ENCODE results near the gene MOCS3. TPM values are rescaled to one million over a fixed set of nuclear protein-coding genes. Genes with fewer than 3 reads are reported as not detected.

Gene MOCS3
- total and polyA plus RNA-seq, 2 of the 13 experiments (the other 11 are each of a cell fraction or from before 2014, with no cell fraction given), result 3.7 to 8.4 TPM

- TF ChIP-seq HNF1A (IDR thresholded peaks at IDR 0.05; ENCODE audit: low read depth) (no peak), HNF1A (CRISPR knock-in tag; IDR thresholded peaks at IDR 0.05; ENCODE audit: borderline replicate concordance) (no peak), SKI (IDR thresholded peaks at IDR 0.05; ENCODE audit: partially characterized antibody) (no peak), KLF6 (CRISPR knock-in tag; IDR thresholded peaks at IDR 0.05) (no peak), CEBPG (CRISPR knock-in tag; IDR thresholded peaks at IDR 0.05) (peak; percentile 55; the same call in 1 of the 2 replicates), PAXIP1 (CRISPR knock-in tag; conservative IDR thresholded peaks at IDR 0.05) (no peak), ZNF691 (CRISPR knock-in tag; IDR thresholded peaks at IDR 0.05; ENCODE audit: borderline replicate concordance, low read depth) (no peak), JUN (CRISPR knock-in tag; IDR thresholded peaks at IDR 0.05) (no peak), ZNF451 (CRISPR knock-in tag; IDR thresholded peaks at IDR 0.05) (no peak), NR2F6 (IDR thresholded peaks at IDR 0.05) (no peak), NR2F6 (CRISPR knock-in tag; IDR thresholded peaks at IDR 0.05) (no peak), ZEB1 (IDR thresholded peaks at IDR 0.05; ENCODE audit: insufficient replicate concordance, low read depth) (no peak), MIXL1 (CRISPR knock-in tag; IDR thresholded peaks at IDR 0.05) (no peak; the same call in 1 of the 2 replicates), ARNT2 (CRISPR knock-in tag; IDR thresholded peaks at IDR 0.05; ENCODE audit: low read depth) (no peak), GFI1 (CRISPR knock-in tag; IDR thresholded peaks at IDR 0.05; ENCODE audit: borderline replicate concordance) (no peak), ZNF326 (CRISPR knock-in tag; IDR thresholded peaks at IDR 0.05; ENCODE audit: borderline replicate concordance) (no peak)
- TF ChIP-seq, protein P1, sequence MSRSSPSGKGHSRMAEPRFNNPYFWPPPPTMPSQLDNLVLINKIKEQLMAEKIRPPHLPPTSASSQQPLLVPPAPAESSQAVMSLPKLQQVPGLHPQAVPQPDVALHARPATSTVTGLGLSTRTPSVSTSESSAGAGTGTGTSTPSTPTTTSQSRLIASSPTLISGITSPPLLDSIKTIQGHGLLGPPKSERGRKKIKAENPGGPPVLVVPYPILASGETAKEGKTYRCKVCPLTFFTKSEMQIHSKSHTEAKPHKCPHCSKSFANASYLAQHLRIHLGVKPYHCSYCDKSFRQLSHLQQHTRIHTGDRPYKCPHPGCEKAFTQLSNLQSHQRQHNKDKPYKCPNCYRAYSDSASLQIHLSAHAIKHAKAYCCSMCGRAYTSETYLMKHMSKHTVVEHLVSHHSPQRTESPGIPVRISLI (CRISPR knock-in tag; IDR thresholded peaks at IDR 0.05; ENCODE audit: borderline replicate concordance), result no peak
- TF ChIP-seq, protein P2, sequence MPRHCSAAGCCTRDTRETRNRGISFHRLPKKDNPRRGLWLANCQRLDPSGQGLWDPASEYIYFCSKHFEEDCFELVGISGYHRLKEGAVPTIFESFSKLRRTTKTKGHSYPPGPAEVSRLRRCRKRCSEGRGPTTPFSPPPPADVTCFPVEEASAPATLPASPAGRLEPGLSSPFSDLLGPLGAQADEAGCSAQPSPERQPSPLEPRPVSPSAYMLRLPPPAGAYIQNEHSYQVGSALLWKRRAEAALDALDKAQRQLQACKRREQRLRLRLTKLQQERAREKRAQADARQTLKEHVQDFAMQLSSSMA (CRISPR knock-in tag; IDR thresholded peaks at IDR 0.05), result no peak
- TF ChIP-seq, protein P3, sequence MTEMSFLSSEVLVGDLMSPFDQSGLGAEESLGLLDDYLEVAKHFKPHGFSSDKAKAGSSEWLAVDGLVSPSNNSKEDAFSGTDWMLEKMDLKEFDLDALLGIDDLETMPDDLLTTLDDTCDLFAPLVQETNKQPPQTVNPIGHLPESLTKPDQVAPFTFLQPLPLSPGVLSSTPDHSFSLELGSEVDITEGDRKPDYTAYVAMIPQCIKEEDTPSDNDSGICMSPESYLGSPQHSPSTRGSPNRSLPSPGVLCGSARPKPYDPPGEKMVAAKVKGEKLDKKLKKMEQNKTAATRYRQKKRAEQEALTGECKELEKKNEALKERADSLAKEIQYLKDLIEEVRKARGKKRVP (CRISPR knock-in tag; IDR thresholded peaks at IDR 0.05), result peak in 1 of 2 experiments; percentile 87; a peak in 2 of 4 replicates
These were observed 34.3 kb downstream of the MOCS3 start (continued) for GRCh38 chr20:50992733-50993457.

Measured in HepG2 (cell line).